Non-pigmented ciliary epithelial cell (primary cell): ENCODE data around the gene MTHFD2L.

Experiments
- DNase-seq: peaks from one replicate; pipeline ENCODE4 v3.0.0-alpha.2; 2010; ENCODE audit warnings: low read depth

Gene MTHFD2L

DNA sequence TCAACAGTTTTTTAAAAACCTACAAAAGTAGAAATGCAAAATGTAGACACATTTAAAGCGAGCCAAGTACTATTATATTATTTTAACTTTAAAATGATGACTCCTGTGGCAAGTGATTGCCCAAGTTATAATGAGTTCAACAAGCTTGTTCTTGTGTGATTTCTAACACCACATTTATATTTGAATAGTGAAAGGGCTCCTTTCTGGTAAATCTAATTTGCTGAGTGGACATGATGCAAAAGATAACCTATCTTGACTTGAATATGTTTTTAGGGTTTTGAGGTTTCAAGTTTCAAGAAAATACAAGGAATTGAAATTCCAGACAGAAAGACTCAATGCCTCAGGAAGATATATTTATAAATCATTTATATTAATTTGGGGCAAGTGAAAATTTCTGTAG lies 149.3 kb downstream of the MTHFD2L start:
- DNase-seq = no peak

GRCh38 chr4:74308215-74308614 lies 150.3 kb downstream of the MTHFD2L start, which contains the start of gene EPGN:
EPGN (plus strand) TSS chr4:74308470; CDS start chr4:74308534, 64 bp downstream.
- no peak for DNase-seq

DNA sequence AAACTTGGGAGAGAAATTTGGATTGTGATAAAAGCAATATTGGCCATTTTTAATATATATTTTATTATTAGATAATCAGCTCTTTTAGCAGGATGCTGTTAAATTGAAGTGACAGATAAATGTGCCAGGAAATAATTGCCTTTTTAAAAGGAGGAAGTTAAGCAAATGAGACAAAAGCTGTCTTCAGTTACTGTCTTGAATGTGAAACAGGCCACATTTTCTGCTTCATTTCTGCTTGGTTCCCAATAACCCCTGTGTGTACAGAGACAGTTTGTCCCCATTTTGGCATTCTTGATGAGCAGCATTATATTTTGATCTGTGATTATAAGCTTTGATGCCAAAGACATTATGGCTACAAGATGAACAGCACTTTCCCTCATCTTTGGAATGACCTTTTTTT lies 151.3 kb downstream of the MTHFD2L start:
- DNase-seq = no peak

DNA sequence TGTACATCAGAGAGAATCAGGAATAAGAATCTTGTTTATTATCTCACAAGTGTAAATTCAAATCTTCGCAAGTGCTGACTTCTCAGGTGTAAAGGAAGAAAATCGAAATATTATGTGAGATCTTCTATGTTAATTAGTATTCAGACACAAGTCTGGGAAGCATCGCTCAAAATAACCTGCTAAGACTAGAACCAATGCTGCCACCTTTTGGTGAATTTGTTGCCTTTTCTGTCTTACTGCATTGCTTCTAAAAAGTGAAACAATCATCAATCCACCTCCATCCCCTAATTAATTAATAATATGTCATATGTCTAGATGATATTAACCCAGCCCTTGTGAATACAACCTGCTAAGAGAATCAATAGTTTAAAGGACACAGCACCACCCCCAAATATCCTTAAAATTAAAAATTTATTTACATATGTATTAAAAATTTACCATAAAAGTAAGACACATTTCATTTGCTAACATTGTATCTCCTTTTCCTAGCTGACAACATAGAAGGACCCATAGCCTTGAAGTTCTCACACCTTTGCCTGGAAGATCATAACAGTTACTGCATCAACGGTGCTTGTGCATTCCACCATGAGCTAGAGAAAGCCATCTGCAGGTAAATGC lies 153.9 kb downstream of the MTHFD2L start:
- DNase-seq = no peak

- DNase-seq = no peak
Measured at GRCh38 chr4:74314329-74314728, 156.4 kb downstream of the MTHFD2L start.

DNA sequence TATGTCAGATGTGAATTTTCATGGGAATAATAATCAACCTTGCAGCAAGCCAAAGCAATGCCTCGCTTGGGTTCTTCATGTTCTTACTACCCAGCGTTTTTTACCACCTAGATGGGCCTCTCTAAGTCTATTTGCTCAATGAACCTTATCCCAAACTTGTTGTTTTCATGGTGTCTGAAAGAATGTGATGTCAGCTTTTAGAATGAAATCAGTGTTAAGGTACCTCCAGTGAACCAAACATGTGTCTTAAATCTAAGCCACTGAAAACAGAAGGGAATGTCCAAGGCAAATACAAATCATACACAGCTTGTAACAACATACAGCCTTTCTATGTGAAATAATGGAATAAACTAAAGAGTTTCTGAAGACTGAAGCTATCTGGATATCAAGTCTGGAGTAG lies 157.0 kb downstream of the MTHFD2L start:
- no peak for DNase-seq

DNA sequence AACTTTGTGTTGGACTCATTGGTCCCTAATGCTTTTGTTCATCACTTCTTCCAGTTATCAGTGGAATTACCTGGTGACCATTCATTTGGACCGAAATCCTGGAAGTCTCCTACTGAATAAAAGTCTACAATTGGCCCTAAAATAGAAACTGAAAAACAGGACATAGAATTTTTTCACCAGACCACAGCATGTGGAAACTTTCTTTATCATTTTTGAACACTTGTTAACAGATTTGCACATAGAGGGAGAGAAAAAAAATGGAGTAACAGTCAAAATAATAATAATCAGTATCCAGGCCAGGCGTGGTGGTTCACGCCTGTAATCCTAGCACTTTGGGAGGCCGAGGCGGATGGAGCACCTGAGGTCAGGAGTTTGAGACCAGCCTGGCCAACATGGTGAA lies 157.5 kb downstream of the MTHFD2L start:
- DNase-seq = no peak

- DNase-seq = no peak
Measured at GRCh38 chr4:74316397-74316796, 158.5 kb downstream of the MTHFD2L start.

GRCh38 chr4:74317616-74318246 lies 159.8 kb downstream of the MTHFD2L start:
- no peak for DNase-seq

GRCh38 chr4:74318276-74318675 lies 160.4 kb downstream of the MTHFD2L start:
- no peak for DNase-seq

DNA sequence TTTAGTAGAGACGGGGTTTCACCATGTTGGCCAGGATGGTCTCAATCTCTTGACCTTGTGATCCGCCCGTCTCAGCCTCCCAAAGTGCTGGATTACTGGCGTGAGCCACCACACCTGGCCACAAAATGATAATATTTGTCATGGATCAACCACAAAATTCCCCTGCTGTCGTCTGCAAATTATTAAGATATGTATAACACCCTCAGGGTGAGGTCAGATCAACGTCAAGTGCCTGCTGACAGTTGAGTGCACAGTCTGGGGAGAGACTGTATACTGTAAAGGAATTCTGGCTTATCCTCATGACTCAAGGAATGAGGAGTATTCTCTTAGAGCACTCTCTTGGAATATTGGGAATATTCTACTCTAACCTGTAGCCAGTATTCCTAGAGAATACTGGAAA lies 161.6 kb downstream of the MTHFD2L start:
- DNase-seq = no peak

GRCh38 chr4:74320559-74321118 lies 162.7 kb downstream of the MTHFD2L start:
- DNase-seq = no peak

- no peak for DNase-seq
Measured at GRCh38 chr4:74322301-74322700, 164.4 kb downstream of the MTHFD2L start.

DNA sequence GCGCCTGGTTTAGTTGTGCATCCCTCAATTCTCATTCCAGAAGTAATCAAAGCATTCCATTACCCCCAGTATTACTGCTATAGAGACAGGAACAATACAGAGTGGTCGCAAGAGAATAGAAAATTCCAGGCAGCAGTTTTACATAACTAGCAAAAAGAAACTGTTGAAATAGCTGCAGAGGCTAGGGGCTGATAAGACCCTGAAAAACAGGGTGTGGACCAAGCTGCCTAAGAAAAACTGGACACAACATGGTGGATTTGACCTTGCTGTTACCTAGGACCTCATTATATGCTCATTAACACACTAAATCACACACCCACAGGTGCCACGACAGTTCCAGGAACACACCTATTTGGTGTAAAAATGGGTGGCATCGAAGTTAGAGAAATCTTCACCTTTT lies 165.7 kb downstream of the MTHFD2L start:
- DNase-seq = no peak

- DNase-seq = no peak
Measured at GRCh38 chr4:74324262-74324661, 166.3 kb downstream of the MTHFD2L start.

GRCh38 chr4:74325886-74326285 lies 168.0 kb downstream of the MTHFD2L start:
- no peak for DNase-seq

GRCh38 chr4:74327762-74328161 lies 169.8 kb downstream of the MTHFD2L start:
- DNase-seq = no peak

- no peak for DNase-seq
Measured at GRCh38 chr4:74328501-74328900, 170.6 kb downstream of the MTHFD2L start.

DNA sequence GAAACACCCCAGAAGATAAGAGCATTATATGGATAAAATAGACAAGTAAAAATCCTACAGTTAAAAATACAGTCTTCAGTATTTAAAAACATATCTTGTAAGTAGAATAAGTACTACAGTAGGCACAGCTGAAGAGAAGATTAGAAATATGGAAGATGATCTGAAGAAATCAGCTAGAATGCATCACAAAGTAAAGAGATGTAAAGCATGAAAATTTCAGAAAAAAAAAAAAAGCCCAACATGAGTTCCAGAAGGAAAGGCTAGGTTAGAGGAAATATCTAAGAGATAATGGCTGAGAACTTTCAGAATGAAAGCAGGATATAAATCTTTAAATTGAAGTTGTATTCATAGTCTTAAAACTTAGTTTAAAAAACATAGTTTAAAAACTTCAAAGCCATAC lies 171.4 kb downstream of the MTHFD2L start:
- no peak for DNase-seq

DNA sequence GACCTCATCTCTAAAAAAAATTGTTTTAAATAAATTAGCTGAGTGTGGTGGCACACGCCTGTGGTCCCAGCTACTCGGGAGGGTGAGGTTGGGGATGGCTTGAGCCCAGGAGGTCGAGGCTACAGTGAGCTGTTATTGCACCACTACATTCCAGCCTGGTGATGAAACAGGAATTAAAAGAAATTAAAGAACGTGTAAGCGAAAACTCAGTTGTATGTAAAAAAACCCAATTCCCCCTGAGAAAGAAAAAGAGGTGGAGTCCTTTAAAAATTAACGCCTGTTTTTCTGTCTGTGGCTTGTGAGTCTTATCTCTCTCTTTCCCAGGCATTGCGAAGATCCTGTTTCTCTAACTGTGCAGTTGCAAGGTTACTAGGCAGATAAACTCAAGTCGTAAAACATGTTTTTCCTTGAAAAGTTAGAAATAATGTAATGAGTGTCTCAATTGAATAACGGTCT lies 172.4 kb downstream of the MTHFD2L start:
- no peak for DNase-seq

DNA sequence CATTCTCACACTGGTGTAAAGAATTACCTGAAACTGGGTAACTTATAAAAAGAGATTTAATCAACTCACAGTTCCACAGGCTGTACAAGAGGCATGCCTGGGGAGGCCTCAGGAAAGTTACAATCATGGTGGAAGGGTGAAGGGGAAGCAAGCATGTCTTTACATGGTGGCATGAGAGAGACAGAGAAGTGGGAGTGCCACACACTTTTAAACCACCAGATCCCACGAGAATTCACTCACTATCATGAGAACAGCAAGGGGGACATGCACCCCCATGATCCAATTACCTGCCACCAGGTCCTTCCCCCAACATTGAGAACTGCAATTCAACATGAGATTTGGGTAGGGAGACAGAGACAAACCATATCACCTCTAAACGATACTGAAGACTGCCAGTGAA lies 173.3 kb downstream of the MTHFD2L start:
- no peak for DNase-seq

- DNase-seq = no peak
Measured at GRCh38 chr4:74331944-74332343, 174.0 kb downstream of the MTHFD2L start.

DNA sequence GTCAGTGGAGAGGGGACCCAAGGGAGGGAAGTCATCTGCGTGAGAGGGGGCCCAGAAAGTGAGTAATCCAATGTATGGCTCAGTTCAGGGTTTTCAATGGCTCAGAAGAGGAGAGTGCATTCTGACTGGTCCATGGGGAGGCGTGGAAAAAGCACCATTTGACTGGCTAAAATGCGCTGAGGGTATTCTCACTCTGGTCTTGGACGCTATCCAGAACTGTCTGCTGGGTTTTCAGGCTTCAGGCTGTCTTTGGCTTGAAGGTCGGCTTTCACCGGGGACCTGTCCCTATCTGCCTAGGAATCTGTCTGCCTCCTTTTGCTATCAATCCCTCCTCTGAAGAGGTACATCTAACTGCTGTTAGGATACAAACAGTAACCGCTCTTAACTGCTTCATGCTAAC lies 176.7 kb downstream of the MTHFD2L start:
- DNase-seq = no peak
